ENCODE measurements around the gene CISH.

CISH gene

GRCh38 chr3:50612234-50612882 lies 784 bp upstream of the CISH start:
- DNase-seq: no peak

DNA sequence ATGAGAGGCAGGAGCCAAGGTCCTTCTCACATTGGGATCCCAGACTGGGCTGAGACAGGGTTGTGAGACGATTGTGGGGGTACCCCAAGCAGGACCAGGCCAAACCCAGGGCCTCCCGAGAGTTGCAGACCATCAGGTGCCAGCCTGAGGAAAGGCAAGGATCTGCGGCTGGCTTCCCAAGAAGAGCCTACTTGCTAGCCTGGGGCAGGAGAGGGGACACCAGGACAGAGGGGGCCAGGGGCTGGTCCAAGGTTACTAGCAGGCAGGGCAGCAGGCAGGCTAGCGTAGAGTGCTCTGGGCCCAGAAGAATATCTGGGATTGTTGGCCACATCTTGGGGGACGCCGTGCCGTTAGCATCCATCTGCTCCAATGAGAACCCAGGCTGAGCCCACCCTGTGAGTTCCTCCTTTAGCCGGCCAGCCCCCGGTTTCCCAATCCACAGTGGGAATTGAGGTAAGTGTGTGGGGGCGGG lies 546 bp downstream of the CISH start:
- DNase-seq: peak; percentile 1

DNA sequence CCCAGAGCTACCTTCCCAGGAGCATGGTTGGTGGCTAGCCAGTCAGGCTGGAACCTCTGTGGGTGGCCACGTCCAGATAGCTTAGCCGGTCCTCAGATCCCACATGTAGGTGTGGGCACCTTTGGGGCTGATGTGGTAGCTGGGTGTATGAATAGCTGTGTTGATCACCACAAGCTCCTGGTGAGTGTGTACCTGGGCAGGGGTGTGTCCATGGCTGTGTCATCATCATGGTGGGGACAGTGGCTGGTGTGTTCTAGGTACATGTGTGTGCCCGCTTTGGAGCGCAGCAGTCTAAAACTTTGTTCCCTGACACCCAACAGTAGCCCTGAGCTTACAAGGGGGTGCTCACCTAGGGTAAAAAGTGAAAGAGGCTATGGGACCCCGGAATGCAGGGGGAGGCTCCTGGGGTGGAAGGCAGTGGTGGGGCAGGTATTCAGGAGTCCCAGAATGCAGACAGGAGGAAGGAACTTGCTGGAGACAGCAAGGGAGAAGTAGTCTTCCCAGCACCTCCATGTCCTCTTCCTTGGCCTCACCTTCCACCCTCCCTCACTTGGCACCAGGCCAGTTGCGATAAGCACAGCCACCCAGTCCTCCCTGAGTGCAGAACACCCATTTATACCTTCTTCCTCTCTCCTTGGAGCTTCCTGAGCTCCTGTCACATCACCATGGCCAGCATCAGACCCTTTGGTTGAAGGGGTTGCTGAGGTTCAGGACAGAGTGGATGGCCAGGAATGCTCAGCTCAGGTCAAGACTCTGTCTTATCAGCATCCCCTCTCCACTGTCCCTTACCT lies 1.2 kb downstream of the CISH start:
- no peak for DNase-seq

DNA sequence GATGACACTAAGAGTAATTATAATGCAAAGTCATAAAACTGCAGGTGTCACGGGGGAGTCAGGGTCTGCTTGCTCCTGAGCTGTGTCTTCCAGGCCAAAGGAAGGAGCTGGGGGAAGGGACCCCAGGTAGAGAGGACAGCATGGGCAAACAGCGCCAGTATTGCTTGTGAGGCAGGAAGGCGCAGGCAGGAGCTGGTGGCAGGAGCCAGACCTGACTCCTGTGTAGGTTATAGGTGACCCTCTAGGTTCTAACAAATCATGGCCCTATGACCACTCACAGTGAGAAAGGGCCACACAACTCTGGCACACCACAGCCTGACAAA lies 1.9 kb downstream of the CISH start:
- DNase-seq: no peak

- DNase-seq: no peak
These were observed 2.4 kb downstream of the CISH start for GRCh38 chr3:50609071-50609762.

DNA sequence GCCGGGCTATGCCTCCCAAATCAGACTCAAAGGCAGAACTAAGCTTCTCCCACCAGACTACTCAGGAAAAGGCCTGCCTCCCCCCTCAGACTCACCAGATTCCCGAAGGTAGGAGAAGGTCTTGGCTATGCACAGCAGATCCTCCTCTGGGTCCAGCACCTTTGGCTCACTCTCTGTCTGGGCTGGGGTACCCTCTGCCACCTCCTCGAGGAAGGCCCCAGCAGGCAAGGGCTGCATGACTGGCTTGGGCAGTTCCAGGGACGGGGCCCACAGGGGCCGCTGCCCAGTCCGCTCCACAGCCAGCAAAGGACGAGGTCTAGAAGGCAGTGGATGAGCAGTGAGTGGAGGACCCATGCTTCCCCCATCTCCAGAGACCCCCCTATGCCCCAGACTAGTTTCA lies 3.3 kb downstream of the CISH start:
- DNase-seq: no peak

GRCh38 chr3:50607271-50608091 lies 4.1 kb downstream of the CISH start:
- DNase-seq: no peak

DNA sequence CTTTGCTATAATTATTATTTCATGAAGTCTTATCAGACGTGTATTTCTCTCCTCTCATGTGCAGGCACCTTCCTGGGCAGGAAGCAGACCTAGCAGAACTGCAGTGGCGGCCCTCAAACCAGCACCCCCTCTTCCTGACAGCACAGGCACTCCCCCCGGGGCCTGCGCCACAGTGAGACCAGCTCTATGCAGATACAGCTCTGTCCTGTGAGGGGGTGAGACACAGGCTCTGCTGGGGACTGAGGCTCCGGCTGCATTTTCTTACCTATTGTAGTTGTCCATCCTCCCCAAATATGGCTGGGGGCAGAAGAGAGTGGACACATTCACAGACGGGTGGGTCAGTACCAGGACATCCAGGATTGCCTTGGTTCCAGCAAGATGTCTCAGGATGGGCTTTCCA lies 5.0 kb downstream of the CISH start:
- no peak for DNase-seq

DNA sequence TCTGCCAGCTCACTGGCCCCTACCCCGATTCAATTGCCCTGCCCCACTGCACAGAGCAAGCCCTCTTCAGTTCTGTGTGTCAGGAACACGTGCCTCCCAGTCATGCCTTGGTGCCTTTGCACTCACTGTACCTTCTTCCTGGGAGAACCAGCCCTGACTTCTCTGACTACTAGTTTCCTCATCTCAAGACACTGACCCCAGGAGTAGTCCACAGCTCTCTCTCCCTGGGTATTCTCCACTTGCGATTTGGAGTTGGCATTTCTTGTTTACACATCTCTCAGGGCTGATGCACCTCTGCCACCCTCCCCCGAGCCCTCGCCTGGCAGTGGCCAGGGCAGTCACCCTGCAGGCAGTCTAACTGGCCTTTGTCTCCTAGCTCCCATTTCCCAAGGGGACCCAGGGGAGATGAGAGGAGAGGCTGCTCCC lies 5.7 kb downstream of the CISH start:
- DNase-seq: no peak

DNA sequence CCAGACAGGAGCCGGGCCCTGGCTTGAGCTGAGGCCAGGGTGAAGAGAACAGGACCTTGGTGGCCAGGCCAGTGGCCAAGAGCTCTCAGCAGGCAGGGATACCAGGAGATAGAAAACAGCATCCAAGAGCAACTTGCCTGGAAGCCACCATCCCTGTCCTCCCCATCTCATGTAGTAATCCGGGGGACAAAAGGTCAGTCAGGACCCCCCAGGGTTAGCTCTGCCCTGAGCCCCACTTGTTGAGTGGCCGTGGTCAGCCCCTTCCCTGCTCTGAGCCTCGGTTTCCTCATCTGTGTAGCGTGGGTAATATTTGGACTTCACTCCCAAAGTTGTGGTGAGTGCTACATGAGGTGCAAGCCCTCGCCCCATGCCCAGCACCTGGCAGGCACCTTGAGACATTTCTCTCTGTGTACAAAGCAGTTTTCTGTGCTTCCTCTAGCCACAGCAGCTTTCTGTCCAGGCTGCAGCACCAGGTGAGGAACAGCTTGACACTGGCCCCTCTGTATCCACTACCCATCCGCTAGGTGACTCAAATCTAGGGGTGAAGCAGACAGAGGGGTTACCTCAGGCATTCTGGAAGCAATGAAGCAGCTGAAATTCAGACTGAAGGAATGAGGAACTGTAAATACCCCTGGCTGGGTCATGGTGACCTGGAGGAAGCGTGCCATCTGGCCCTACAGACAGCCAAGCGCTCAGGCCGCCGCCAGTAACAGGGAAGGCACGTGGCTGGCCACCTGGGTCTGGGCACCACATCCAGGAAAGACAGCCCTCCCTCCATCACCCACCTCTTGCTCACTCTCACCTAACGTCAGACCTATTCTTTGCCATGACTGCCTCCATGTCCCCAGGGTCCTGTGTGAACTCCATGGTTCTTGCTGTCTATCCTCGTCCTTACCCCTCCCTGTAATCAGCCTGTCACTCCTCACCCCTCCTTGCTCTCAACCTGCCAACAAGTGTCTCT lies 6.7 kb downstream of the CISH start:
- DNase-seq: no peak

DNA sequence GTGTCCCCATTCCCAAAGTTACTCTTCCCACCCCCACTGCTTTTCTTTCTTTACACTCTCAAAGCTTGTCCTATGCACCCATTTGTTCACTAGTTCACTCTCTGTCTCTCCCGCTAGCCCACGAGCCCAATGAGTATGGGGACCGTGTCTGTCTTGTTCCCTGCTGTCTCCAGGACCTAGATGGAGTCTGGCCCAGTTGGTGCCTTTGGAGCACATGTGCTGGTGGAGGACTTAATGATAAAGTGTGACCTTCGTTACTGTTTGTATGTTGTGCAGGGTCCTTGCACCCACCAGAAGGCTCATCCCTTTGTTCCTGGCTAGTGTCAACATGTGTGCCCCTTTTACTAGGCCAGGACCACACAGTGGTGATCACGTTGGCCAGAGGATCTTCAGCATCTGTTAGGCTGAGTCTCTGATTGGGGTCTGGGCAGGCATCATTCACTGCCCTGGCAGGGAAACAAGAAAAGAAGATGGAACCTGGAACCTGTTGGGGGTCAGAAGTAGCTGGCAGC lies 7.4 kb downstream of the CISH start:
- no peak for DNase-seq

DNA sequence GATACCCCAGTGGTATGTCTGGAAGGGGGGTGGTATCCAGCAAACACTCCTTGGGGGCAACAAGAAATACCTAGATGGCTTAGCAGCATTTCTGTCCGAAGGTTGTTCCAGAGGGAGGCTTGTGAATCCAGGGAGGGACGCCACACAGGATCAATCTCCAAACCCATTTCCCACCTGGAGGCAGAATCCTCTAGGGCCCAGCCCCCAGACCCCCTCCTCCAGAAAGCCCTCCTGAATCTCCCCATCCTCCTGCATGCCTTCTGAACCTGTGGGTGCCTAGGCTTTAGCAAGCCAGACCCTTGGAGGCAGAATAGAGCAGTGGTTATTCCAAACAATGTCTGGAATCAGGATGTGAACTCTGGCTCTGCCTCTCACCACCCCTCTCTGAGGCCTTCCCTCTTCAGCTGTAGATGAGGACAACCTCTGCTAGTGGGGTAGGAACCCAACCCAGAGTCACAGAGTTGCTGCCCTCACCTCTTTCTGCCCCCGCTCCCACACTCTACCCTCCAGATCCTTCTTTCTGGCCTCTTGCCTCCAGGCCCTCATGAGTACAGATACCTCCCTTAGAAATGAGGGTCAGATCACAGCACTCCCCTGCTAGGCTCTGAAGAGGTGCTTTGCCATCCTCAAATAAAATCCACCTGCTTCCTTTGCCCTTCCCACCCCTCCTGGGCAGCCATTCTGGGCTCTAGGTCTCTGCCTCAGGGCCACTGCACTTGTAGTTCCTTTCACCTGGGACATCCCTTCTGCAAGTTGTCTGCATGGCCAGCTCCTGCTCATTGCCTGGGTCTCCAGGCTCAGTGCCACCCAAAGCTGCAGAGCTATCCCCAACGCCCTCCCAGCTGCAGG lies 8.1 kb downstream of the CISH start:
- no peak for DNase-seq

DNA sequence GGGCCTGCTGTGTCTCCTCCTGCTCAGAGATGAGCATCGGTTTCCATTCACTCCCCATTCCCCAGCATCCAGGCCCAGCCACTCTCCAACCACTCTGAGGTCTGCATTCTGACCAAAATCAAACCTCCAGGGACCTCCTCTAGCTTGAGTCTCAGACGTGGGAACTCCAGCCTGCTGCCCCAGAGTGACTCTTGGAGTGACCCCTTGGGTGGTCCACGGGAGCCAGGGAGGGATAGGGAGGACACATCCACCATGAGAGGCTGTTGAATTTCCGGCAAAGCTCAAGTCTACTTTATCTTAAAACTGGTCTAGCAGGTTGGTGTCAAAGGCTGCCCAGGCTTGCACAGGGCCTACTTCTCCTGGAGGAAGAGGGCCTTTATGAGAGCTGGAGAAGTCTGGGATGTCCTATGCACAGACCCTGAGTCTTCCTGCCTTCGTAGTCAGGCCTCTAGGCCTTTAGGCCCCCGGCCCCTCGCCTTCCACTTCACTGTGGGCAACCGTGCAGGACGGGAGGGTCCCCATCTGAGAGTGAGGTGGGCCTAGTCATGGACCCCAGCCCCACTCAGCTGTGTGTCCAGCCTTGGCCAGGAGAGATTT lies 8.9 kb downstream of the CISH start:
- peak; percentile 4 for DNase-seq

DNA sequence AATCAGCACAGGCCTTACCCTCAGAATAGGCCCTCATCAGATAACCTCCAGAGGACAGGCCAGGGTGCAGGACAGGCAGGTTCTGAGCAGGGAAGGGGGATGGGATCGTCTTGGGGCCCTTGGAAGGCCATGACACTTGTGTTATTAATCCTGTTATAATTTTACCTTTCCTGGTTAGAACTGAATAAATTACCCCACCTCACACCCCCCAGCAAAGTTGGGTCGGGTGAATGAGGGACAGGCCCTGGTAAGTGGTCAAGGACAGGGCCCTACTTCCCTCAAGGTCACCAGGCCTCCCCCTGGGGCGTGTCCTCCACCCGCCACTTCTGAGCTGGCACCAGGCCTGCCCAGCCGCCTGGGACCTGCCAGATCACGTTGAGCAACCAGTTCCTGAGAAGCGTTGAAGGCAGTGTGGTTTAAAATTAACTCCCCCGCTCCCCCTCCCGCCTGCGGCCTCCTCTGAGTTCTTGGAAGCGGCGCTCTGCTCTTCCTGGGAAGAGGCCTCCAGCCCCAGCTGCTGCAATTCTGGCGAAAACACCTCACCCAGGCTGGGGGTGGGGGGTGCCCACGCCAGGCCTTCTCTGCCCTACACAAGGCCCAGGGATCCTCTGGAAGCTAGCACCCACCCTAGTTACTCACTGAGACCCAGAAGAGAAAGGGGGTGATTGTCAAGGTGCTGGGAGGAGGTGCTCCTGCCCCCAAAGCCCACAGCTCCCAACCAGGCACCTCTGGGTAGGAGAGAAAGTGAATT lies 10.6 kb downstream of the CISH start:
- peak; percentile 76 for DNase-seq

DNA sequence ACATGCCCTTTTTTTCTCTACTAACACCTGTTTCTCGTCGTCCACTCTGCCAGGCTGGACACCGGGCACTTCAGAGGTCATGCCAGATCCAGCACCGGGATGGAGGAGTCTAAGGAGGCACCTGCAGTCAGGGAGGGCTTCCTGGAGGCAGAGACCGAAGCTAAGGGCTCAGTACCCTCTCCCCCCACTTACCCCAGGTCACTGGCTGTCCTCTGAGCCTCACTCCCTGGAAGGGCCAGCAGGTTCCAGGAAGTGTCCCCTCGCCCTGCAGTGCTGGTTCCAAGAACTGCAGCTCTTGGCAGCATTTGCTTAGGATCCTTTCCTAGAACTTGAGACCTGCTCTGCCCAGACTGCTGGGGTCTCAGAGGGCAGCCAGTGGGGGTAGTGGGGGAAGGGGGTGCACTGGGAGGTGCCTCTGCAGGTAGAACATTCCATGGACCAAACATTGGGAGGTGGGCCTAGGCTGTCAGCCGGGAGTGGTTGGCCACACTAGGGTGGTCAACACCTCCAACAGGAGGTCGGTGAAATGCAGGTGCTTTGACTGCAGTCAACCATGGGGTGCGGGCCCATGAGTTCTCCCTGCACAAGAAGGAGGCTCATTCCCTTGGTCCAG lies 11.3 kb downstream of the CISH start:
- no peak for DNase-seq

DNA sequence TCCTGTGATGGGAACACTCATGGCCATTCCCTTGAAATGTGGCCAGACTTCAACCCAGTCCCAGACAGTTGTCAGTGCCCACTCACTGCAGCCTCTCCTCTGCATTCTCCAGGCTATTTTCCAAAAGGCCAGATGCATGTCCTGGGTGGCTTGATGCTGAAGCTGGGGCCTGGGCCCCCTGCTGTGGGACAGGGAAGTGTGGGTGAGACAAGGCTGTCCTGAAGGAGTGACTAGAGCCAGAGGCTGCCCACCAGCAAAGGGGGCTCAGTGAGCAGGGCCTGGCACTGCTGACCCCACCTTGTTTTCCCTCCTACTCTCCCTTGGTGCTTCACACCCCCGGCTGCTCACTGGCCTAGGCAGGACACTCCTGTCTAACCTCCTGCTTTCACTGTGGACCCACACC lies 11.9 kb downstream of the CISH start:
- no peak for DNase-seq

DNA sequence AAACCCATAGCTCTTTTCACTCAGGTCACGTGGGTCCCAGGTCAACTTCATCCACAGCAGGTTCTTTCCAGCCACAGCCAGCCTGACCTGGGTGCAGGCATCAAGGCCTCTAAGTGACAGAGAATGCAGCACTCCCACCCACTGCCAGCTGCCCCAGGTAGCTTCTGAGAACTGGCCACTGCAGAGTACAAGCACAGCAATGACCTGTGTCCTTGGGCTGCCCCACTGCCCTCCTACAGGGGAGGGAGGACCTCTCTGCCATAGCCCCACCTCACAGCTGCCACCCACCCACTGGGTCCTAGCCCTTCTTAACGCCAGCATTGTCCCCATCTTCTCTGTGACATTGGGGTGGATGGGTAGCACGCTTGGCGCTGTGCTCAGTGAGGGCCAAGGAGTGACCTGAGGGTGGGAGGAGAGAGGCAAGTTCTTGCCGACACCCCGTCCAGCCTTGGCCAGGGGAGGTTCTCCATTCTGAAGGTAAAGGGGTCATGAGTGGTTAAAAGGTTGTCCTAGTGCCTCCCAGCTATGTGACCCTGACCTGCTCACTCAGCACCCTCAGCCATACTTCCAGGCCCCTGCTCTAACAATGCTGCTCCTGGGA lies 12.4 kb downstream of the CISH start:
- no peak for DNase-seq

- no peak for DNase-seq
These were observed 17.3 kb downstream of the CISH start for GRCh38 chr3:50594253-50594785.
